Measurements from ENCODE around the gene RNFT1. TPM values are rescaled to one million over a fixed set of nuclear protein-coding genes. Genes with fewer than 3 reads are reported as not detected.
"Not testable (repeated sequence)": the region's sequence is repeated elsewhere in the genome, so short reads cannot be mapped to it uniquely, and the experiment has no call there.

Gene RNFT1
- total RNA-seq, 2 donors from 2014 or later, result 7.3 to 22.6 TPM

GRCh38 chr17:59972778-59973177, 8.2 kb upstream of the RNFT1 start:
- no peaks in the 10 kb centered on the region for H3K27me3 ChIP-seq
- peaks cover 6% of the 10 kb centered on the region for H3K4me1 ChIP-seq
- TF ChIP-seq CTCF (IDR thresholded peaks at IDR 0.05), result no peak
- TF ChIP-seq POLR2A (IDR thresholded peaks at IDR 0.05), result no peak
- 95 to 100% methylated on average over 1 of the region's 1 CpG for WGBS, 2 donors
- no peak overlapping the region for H3K4me3 ChIP-seq
- H3K27ac ChIP-seq, result no peak overlapping the region
- ATAC-seq (no peak), DNase-seq (no peak)
- intact Hi-C loops (cut with DNase I), result no loop called here
- no peaks in the 10 kb centered on the region for H3K9me3 ChIP-seq
- no peaks in the 10 kb centered on the region for H3K36me3 ChIP-seq (replicated peaks in 1 of 2; ENCODE audit: insufficient read depth in 1 of 2, low read depth in 2 of 2)

GRCh38 chr17:59971771-59972170, 7.2 kb upstream of the RNFT1 start:
- H3K4me3 ChIP-seq; H3K36me3 ChIP-seq (replicated peaks in 1 of 2; ENCODE audit: insufficient read depth in 1 of 2, low read depth in 2 of 2); H3K27ac ChIP-seq; intact Hi-C loops (cut with DNase I); ATAC-seq; H3K4me1 ChIP-seq; H3K9me3 ChIP-seq; H3K27me3 ChIP-seq; DNase-seq: not testable (repeated sequence)
- WGBS, 2 donors, result 72 to 79% methylated on average over 2 of the region's 2 CpGs

GRCh38 chr17:59963738-59964481, 630 bp downstream of the RNFT1 start:
- ATAC-seq (peak; percentile 43), DNase-seq (peak; percentile 43 to 57 (median 50))
- Histone ChIP-seq H3K27ac (peak overlapping the region; percentile 86 to 94 (median 90)), H3K9me3 (no peaks in the 10 kb centered on the region), H3K4me1 (peaks cover 25% of the 10 kb centered on the region), H3K4me3 (peak overlapping the region; percentile 38 to 69), H3K36me3 (replicated peaks in 1 of 2; ENCODE audit: insufficient read depth in 1 of 2, low read depth in 2 of 2) (no peaks in the 10 kb centered on the region), H3K27me3 (no peaks in the 10 kb centered on the region)
- intact Hi-C loops (cut with DNase I), result no loop called here
- peak in 1 of 3 donors; percentile 43 for TF ChIP-seq POLR2A (IDR thresholded peaks at IDR 0.05)
- no peak for TF ChIP-seq CTCF (IDR thresholded peaks at IDR 0.05)
- 0 to 1% methylated on average over 20 to 21 of the region's 21 CpGs for WGBS, 2 donors

GRCh38 chr17:59962739-59963318, 1.7 kb downstream of the RNFT1 start:
- Histone ChIP-seq H3K36me3 (replicated peaks in 1 of 2; ENCODE audit: insufficient read depth in 1 of 2, low read depth in 2 of 2) (no peaks in the 10 kb centered on the region), H3K27ac (no peak overlapping the region), H3K27me3 (no peaks in the 10 kb centered on the region), H3K4me1 (peaks cover 21% of the 10 kb centered on the region), H3K9me3 (no peaks in the 10 kb centered on the region), H3K4me3 (no peak overlapping the region)
- ATAC-seq (no peak), DNase-seq (no peak)
- intact Hi-C loops (cut with DNase I), result no loop called here
- no peak for TF ChIP-seq POLR2A (IDR thresholded peaks at IDR 0.05)
- no peak for TF ChIP-seq CTCF (IDR thresholded peaks at IDR 0.05)
- 81 to 89% methylated on average over 6 of the region's 6 CpGs for WGBS, 2 donors

GRCh38 chr17:59959574-59959973, 5.0 kb downstream of the RNFT1 start:
- DNase-seq; H3K27ac ChIP-seq; H3K27me3 ChIP-seq; H3K36me3 ChIP-seq (replicated peaks in 1 of 2; ENCODE audit: insufficient read depth in 1 of 2, low read depth in 2 of 2); H3K9me3 ChIP-seq; intact Hi-C loops (cut with DNase I); H3K4me3 ChIP-seq; ATAC-seq: not testable (repeated sequence)
- H3K4me1 ChIP-seq, result peaks cover 13% of the 10 kb centered on the region
- WGBS, 2 donors, result 96% methylated on average over 8 of the region's 8 CpGs

All from body of pancreas (tissue), 4 donors.